ENCODE measurements around the gene FDX1.

The FDX1 gene

GRCh38 chr11:110470716-110471115, 41.0 kb downstream of the FDX1 start:
- no peak for DNase-seq

GRCh38 chr11:110471371-110471770, 41.6 kb downstream of the FDX1 start:
- DNase-seq = no peak

- no peak for DNase-seq
These were observed 43.1 kb downstream of the FDX1 start for GRCh38 chr11:110472858-110473257.

- DNase-seq = no peak
These were observed 44.0 kb downstream of the FDX1 start for GRCh38 chr11:110473706-110474105.

- DNase-seq = no peak
These were observed 44.8 kb downstream of the FDX1 start for GRCh38 chr11:110474578-110474977.

- no peak for DNase-seq
These were observed 45.9 kb downstream of the FDX1 start for GRCh38 chr11:110475671-110476070.

GRCh38 chr11:110478410-110478809, 48.7 kb downstream of the FDX1 start:
- DNase-seq = no peak

GRCh38 chr11:110479108-110480101, 49.7 kb downstream of the FDX1 start:
- DNase-seq = peak; percentile 62

GRCh38 chr11:110481523-110481922, 51.8 kb downstream of the FDX1 start:
- no peak for DNase-seq

- DNase-seq = no peak
These were observed 56.4 kb downstream of the FDX1 start for GRCh38 chr11:110486156-110486555.

GRCh38 chr11:110488446-110488845, 58.7 kb downstream of the FDX1 start:
- DNase-seq = no peak

- DNase-seq = peak; percentile 19
These were observed 61.1 kb downstream of the FDX1 start for GRCh38 chr11:110490886-110491285.

- DNase-seq = no peak
These were observed 62.0 kb downstream of the FDX1 start for GRCh38 chr11:110491577-110492320.

GRCh38 chr11:110492321-110492685, 62.6 kb downstream of the FDX1 start:
- no peak for DNase-seq

GRCh38 chr11:110493346-110493745, 63.6 kb downstream of the FDX1 start:
- no peak for DNase-seq

GRCh38 chr11:110497231-110497978, 67.7 kb downstream of the FDX1 start:
- DNase-seq = peak; percentile 67

- no peak for DNase-seq
These were observed 71.7 kb downstream of the FDX1 start for GRCh38 chr11:110501428-110501827.

GRCh38 chr11:110505528-110506284, 76.0 kb downstream of the FDX1 start:
- no peak for DNase-seq

- DNase-seq = no peak
These were observed 77.6 kb downstream of the FDX1 start for GRCh38 chr11:110507328-110507727.

GRCh38 chr11:110508786-110509185, 79.0 kb downstream of the FDX1 start:
- no peak for DNase-seq

- DNase-seq = no peak
These were observed 79.7 kb downstream of the FDX1 start for GRCh38 chr11:110509472-110509871.

- no peak for DNase-seq
These were observed 82.3 kb downstream of the FDX1 start for GRCh38 chr11:110512026-110512425.
